Epithelial cell of proximal tubule (primary cell): ENCODE data around the gene DNAJC15. TPM values are rescaled to one million over a fixed set of nuclear protein-coding genes. Genes with fewer than 3 reads are reported as not detected.
A peak's percentile ranks its signal among the peaks of the same experiment; 100 is the strongest.

ENCODE experiments used
- DNase-seq: peaks from one replicate; pipeline ENCODE4 v3.0.0-alpha.2; 2011; ENCODE audit warnings: low read depth
- H3K4me3 ChIP-seq: 2 replicates; pipeline ENCODE4 v1.5.1; 2011; ENCODE audit warnings: low read depth, mild to moderate bottlenecking, low read length
- CTCF ChIP-seq: conservative IDR thresholded peaks from 2 replicates; pipeline ENCODE4 v1.5.1; 2012; ENCODE audit warnings: low read depth, mild to moderate bottlenecking, low read length
- total RNA-seq: library from RNA; depleted of rRNA; stranded (reverse); fragments of >200 nt; gene quantifications from 2 replicates; pipeline ENCODE4 v1.2.3, GENCODE V29; 2015

Gene DNAJC15
- total RNA-seq, 1 donor from 2014 or later, result 37.5 TPM

GRCh38 chr13:43016226-43016625, 7.2 kb upstream of the DNAJC15 start:
- H3K4me3 ChIP-seq, result no peak overlapping the region
- no peak for DNase-seq
- TF ChIP-seq CTCF, result no peak

- H3K4me3 ChIP-seq, result no peak overlapping the region
- DNase-seq, result no peak
- no peak for TF ChIP-seq CTCF
These were observed 3.6 kb upstream of the DNAJC15 start for GRCh38 chr13:43019811-43020210.

- DNase-seq, result no peak
- no peak overlapping the region for H3K4me3 ChIP-seq
- no peak for TF ChIP-seq CTCF
These were observed 2.6 kb upstream of the DNAJC15 start for GRCh38 chr13:43020794-43021193.

GRCh38 chr13:43021926-43022670, 1.3 kb upstream of the DNAJC15 start:
- DNase-seq, result no peak
- no peak overlapping the region for H3K4me3 ChIP-seq
- TF ChIP-seq CTCF, result no peak

- no peak for DNase-seq
- H3K4me3 ChIP-seq, result peak overlapping the region; percentile 70
- no peak for TF ChIP-seq CTCF
These were observed 475 bp upstream of the DNAJC15 start for GRCh38 chr13:43022934-43023288.

GRCh38 chr13:43026262-43026661, 2.9 kb downstream of the DNAJC15 start:
- no peak for TF ChIP-seq CTCF
- no peak overlapping the region for H3K4me3 ChIP-seq

GRCh38 chr13:43030548-43030947, 7.2 kb downstream of the DNAJC15 start:
- DNase-seq, result no peak
- TF ChIP-seq CTCF, result no peak
- H3K4me3 ChIP-seq, result no peak overlapping the region

More at GRCh38 chr13:43026262-43026661, 2.9 kb downstream of the DNAJC15 start:
- no peak for DNase-seq
